Measurements from ENCODE around the gene DDX42.

The DDX42 gene

DNA sequence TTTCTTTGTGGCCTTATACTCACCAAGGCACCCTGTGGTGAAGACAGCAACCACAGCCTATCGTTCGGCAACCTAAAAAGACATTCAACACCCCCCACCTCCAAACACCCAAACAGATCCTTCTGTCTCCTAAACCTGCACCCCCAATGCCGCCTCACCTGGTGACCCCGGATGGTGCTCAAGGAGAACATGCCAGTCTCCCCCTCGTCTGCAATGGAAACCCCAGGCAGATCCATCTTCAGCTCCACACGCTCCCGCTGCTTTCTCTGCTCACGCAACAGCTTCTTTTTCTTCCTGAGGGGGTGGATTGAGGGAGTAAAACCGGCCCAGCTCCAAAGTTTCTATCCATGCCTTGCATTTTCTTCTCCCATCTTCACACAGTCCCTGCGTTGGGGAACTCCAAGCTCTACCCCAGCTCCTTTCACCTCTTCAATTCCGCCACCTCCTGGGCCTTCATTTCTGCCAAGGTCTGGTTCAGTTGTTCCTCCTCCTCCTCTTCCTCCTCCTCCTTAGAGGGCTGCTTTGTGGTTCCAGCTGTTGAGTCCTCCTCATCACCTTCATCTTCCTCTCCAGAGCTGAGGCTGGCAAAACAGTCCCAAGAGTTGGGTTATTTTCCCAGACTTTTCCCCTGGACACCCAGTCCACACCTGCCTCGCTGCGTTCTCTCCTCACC, 49.8 kb downstream of the DDX42 start:
- DNase-seq = no peak

DNA sequence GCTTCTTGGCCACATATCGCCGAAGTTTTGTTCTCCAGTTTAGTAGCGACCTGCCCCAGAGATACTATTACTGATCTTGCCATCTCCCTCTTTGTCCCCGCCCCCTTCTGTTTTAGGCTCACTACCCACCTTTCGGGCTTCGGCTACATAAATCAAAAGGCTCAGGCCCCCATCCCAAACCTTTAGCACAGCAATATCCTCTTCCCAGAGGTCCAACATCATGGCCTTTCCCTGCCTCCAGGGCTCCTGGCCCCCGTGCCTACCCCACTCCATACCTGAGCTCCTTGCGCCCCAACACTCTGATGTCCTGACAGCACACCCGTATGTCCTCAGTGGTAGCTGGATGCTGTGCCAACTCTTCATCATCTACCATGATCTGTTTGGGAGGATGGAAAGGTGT, 50.4 kb downstream of the DDX42 start:
- no peak for DNase-seq

DNA sequence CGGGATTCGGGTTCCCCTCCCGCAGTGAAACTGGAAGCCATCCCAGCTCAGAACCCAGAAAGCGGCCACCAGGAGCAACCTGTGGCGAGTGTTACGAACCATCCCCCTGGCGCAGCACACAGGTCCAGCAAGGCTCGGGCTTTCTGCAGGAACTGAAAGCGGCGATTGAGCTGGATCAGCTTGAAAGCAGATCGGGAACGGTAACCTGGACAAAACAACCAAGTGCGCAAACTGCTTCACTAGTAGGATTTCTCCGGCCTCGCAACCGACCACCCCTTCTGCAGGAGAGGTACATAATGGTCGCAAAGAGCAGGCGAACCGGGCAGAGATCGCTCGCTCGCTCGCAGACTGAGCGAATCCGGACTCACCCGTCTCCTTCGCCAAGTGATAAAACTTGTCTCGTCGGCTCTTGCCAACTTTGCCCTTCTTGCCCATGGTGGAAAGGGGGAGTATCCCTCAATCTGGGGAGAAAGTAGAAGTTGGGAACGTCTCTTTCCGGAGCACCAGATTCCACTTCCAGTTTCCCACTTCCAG, 52.6 kb downstream of the DDX42 start:
- no peak for DNase-seq

DNA sequence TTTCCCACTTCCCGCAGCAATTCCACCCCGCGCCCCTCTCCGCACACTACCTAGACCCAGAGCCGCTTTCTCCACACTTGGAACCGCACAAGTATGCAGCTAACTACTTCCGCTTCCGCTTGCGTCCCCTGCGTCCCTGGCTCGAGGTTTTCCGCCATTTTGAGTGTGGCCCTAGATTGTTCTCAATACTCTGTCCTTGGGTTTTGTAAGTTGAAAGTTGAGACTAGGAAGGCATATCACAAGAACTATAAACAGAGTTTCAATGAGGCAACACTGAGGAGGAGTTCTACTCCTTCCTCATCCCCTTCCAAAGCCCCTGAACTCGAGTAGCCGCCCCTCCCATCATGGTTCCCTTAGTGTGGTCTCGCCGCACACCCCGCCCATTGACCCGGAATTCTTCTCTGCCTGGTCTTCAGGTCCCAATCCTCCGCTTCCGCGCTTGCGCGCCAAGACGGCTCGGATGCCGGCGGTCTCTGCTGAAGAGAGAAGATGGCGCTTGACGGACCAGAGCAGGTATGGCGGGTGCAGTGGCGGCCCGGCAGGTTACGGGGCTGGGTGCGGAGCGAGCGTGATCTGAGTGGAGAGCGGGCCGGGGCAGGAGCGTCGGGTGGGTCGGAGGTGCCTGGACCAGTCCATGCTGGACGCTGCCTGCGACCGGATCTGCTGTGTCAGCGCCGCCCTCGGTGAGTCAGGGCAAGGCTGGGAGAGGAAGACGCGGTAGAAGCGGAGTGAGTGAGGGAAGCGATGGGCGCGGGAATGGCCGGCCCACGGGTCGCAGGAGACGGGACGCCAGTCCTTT, 53.2 kb downstream of the DDX42 start, which contains the start of the genes FTSJ3 and PSMC5:
Gene FTSJ3, minus strand, starts transcription at position 662 of the 799 bp plus-strand sequence. CDS start 761 bp downstream, outside the sequence.
Gene PSMC5, plus strand, starts transcription at position 430 of the 799 bp plus-strand sequence. Its CDS starts 60 bp downstream, at position 490.
- DNase-seq = peak; percentile 57

DNA sequence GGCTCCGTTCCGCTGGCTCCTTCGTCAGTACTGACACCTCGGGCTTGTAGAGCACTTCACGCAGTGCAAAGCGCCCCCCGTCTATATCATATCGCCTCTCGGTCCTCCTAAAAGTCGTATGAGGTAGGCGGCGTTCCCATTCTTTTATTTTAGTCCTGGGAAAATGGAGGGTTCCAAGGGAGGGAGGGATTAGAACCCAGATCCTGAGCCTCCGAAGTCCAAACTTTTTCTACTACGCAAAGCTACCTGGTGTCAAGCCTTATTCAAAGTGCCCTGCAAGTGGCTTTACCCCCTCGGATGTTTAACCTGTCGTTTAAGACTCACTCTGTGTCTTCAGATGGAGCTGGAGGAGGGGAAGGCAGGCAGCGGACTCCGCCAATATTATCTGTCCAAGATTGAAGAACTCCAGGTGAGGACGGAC, 53.8 kb downstream of the DDX42 start:
- no peak for DNase-seq

DNA sequence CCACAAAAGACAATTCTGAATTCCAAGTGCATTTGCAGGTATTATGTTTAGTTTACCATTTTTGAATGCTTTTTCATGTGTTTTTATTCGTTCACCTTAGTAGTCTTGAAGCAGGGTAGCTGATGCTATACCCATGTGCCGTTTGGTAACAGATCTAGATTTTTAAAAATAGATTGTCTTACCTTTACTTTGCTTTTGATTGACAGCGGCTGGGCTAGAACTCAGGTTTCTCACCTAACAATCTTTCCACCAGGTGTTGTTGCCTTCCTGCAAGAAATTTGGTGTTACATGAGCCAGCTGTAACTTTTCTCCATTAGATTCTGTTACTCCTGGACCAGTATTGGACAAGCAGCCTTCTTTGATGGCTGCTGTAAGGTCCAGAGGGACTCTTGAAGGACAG, 55.0 kb downstream of the DDX42 start:
- no peak for DNase-seq

DNA sequence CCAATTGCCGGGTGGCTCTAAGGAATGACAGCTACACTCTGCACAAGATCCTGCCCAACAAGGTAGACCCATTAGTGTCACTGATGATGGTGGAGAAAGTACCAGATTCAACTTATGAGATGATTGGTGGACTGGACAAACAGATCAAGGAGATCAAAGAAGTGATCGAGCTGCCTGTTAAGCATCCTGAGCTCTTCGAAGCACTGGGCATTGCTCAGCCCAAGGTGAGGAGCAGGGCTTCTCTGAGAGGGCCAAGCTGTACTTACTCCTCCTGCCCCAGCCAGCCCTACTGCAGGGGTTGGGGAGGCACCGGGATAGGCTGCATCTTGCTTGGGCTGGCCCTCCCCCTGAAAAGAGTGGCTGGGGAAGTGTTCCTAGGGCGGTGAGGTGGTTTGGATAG, 56.3 kb downstream of the DDX42 start:
- no peak for DNase-seq

DNA sequence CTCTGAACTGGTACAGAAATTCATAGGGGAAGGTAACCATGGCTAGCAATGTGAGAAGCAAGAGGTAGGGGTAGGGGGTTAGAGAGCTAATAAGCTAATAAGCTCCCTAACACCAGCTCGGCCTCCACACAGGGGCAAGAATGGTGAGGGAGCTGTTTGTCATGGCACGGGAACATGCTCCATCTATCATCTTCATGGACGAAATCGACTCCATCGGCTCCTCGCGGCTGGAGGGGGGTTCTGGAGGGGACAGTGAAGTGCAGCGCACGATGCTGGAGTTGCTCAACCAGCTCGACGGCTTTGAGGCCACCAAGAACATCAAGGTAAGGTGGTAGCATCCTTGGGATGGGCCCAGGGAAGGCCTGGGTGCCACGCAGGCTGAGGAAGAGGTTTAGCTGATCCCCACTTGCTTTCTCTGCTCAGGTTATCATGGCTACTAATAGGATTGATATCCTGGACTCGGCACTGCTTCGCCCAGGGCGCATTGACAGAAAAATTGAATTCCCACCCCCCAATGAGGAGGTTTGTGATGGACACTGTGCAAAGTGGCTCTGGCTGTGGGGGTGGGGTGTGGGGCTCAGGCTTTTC, 57.0 kb downstream of the DDX42 start:
- DNase-seq = no peak

DNA sequence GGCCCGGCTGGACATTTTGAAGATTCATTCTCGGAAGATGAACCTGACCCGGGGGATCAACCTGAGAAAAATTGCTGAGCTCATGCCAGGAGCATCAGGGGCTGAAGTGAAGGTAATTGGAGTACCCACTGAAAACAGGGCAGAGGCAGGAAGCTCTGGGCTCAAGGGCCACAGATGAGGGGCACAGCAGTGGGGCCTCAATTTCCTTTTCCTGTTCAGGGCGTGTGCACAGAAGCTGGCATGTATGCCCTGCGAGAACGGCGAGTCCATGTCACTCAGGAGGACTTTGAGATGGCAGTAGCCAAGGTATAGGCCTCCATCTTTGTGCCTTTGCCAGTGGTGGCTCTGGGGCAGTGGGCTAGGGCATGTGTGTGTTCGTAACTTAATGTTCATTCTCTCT, 57.5 kb downstream of the DDX42 start:
- no peak for DNase-seq

DNA sequence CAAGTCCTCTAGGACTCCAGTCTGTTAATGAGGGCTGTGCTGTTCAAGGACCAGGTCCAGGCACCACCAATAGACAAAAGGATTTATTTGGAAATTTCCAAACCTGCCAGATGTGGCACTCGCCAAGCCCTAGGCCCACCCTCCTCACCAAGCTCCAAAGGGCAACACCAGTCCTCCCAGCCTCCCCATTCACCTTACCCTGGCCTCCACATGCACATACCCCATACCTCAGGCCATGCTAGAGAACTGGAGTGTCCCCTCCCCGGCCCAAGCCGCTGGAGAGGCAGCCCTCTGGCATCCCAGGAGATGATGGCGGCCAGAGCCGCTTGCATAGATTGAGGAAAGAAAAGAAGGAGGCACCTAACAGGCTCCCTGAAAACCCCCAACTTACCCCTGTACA, 58.0 kb downstream of the DDX42 start:
- no peak for DNase-seq

DNA sequence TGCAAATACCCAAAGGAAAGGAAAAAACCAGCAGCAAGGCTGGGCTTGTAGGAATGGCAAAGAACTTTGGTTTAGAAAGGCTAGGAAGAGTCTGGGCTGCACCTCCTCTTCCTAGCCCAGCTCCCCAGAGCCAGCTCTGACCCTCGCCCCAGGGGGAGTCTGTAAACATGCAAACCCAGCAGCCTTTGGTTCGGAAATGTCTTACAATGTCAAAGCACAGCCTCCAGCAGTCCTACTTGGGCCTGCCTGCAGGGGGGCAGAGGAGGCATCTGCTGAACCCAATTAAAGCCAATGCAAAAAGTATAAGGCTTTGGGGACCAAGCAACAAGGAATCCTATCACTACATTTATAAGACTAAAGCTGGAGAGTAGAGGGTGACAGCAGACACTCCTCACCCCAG, 58.5 kb downstream of the DDX42 start:
- DNase-seq = no peak

DNA sequence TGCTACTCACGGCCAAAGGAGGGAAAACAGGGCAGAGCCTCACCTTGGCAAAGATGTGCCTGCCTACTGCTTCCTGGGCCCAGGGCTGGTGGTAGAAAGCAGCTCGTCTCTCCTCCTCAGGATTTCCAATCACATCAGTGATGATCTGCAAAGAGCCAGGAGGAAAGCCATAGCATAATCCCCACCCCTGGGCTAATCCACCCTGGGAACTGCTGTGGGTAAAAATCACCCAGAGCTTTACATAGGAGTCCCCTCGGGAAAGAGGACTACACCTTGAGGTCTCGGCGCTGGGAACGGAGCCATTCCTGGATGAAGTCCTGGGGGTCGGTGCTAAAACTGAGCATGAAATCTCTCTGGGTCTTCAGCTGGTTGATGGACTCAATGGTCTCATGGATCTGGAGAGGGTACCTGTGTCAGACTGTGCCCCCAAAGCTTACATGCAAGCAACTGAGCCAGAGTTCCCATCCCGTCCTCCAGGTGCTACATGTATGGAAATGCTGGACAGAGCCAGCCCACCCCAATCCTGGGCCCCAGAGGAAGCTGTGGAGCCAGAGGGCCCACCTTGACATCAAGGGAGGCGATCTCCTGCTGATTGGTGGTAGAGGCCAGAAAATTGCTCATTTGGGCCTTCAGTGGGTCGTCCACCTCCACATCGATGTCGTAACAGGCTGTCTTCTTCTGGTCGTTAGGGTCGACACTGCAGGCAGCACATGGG, 59.2 kb downstream of the DDX42 start:
- no peak for DNase-seq

DNA sequence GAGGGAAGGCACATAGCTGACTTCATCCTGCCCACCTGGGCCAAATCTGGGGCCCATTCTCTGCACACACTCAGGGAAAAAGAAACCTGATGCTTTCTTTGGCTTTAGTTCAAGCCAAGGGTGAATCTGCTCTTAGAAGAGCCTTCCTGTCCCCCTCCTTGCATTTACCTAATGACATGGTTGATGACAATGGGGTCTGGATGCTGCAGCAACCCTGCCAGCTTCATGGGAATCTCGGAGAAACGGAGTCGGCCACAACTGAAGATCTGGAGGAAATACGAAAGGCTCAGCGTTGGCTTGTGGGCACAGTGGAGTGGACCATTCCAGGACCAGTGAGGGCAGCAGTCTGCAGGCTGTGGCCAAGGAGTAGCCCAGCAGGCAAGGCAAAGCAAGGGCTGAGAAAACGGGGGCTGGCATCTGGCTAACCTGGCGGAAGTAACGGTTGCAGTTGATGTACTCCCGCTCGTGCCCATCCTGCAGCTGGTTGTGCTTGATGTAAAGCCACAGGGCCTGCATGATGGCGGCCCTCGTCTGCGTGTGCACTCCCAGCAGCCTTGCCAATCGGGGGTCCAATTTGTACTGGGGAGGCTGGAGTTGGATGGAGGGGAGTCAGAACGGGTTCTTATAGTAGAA, 59.9 kb downstream of the DDX42 start:
- no peak for DNase-seq

DNA sequence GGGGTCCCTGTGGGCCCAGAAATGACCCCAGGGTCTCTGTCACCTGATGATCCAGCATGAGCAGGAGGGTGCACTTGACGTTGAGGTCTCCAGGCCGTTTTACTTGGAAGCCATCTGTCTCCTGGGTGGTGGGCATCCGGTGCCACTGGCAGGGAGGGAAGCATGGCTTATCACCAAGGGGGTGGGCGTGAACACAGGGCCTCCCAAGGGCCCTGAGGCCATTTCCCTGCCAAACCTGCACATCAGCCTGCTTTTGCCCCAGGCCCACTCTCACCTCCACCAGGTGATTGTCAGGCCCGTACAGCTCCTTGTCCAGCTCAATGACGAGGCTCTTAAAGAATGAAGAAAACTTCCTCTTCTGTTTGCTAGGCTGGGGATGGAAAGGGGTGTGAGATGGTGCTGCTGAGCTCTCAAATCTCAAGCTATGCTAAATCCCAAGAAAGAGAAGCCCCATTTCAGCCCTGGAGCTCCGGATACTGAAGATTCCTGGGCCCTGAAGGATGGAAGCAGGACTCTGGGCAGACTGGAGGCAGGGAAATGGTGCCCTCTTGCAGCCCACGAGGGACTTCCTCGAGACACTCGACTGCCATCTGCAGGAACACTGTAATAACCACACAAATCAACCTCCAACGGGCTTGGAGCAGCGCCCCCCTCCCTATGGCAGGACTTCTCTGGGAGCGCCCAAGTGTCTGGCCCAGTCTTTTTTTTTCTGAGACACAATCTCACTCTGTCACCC, 60.6 kb downstream of the DDX42 start:
- DNase-seq = peak; percentile 57

DNA sequence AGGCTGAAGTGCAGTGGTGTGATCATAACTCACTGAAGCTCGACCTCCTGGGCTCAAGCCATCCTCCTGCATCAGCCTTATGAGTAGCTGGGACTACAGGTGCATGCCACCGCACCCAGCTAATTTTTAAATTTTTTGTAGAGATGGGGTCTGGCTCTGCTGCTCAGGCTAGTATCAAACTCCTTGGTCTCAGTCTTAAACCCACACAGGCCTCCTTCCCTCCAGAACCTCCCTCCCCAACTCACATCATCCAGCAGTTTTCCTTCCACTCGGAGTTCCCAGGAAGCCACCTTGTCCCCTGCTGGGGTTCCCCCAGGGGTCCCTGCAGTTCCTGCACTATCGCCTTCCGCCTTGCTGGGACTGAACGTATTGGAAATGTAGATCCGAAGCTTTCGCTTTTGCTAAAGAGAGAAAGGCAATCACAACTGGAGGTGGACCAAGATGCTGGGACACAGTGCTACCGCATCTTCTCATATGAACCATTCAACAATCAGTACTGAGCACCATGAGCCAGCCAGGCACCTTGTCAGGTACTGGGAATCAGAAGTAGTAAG, 61.3 kb downstream of the DDX42 start:
- no peak for DNase-seq

DNA sequence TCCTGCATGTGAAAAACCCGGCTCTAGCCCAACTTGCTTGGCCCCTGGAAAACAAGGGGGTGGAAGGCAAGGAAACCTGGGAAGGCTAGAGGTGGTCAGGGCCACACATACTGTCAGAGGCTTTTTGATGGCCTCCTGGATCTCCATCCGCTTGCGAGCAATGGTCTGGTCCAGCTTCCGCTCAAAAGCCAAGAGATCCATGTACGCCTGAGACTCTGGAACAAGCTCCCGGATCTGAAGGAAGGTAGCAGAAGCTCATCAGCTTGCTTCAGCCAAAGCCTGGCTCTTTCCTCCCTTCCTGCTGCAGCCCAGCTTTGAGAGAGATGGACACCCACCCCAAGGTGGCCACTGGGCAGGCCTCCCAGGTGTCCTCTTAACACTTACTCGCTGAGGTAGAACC, 62.8 kb downstream of the DDX42 start:
- DNase-seq = no peak

DNA sequence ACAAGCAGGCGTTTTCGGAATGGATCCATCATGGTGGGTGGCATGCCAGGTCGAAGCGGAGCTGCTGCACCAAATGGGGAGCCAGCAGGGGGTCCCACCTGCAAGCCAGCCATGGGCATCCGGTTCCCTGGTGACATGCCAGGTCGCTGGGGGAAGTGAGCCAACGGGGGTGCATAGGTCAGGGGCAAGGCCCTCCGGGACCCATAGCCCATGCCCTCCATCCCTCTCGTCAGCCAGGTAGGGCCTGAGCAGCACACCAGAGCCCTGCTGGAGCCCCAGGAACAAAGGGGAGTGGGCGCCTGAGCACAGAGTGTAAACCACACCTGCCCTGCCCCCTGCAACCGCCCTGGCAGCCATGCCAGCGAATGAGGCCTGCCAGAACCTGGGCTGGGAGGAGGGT, 63.5 kb downstream of the DDX42 start:
- no peak for DNase-seq

DNA sequence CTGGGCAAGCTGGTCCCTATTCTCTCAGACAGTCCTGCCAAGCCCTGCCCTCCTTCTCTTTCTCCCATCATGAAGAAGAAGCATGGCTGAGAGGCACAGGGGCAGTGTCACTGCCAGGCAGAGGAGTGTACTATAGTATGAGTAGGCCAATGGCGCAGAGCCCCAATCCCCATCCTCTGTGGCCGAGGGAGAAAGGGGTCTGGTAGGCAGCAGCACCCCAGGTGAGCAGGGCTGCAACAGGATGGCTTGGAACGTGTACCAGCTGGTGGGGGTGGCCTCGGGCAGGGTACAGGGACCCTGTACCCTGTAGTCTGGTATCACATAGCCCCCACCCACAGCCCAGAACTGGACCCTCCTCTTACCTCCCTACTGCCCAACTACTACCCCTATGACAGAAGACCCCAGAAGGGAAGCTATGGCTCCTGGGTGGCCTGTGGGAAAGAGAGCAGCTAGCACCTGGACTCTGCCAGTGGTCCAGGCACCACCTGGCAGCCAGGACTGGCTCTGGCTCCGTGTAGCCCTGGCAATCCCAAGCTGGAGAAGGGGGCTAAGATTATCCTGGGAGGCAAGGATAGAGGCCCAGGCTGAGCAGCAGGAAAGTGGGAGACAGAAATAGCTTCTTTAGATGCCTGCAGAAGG, 64.1 kb downstream of the DDX42 start:
- DNase-seq = no peak

DNA sequence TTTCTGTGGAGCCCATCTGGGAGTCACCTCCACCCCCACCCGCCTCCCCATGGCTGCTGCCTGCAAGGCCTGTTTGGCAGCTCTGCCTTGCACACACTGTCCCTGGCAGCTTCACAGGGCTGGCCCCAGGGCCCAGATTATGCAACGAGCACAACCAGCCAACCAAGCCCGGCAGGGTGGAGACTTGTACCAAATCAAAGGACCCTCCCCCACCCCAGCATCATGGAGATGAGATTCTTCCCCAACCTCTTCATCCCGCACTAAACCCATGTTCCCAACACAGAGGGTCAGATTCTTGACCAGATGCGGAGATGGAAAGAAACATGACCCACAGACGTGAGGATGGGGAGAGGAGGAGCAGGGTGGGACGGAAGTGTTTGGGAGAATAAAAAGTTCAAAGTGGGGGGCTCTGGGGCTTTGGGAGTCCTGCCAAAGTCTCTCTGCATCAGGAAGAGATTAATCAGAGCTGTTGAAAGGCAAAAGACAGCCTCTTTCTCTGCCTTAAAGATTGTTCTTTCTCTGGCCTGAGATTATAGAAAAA, 64.7 kb downstream of the DDX42 start:
- no peak for DNase-seq

DNA sequence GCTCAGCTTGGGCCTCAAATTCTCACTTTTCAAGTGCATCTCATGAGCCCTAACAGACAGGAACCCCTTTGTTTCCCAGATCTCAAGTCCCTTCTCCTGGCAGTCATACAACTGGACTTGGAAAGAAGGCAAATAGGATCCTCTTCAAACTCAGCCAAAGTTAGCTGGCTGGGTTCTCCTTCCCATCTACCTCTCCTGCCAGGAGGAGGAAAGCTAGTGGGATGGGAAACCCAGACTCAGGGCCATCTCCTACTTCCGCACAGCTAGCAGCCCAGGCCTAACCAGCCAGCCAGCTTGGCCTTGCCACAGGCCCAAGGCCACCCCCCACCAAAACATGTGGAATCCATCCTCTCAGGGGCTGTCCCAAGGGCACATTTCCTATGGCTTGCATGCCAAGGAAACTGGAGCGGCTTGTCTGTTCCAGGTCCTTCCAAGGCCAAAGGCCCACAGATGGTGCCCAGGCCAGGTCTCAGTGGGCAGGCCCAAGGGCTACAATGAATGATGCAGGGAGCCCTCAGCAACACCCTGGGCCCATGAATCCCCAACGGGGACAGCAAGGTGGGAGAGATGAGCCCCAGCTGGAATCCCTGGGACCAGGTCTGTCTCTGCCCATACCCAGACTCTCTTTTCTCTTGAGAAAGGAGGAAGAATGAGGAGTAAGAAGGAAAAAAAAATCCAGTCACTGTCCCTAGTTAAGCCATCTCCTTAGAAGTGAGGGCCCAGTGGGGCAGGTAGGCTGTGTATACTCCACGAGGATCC, 66.8 kb downstream of the DDX42 start:
- DNase-seq = no peak
